Peyer's patch (tissue), 4 donors: ENCODE results near the gene TFCP2L1. TPM values are rescaled to one million over a fixed set of nuclear protein-coding genes. Genes with fewer than 3 reads are reported as not detected.

Experiments
- DNase-seq, 3 donors: peaks; one replicate each; pipeline ENCODE4 v3.0.0-alpha.2; 2017 to 2019
- H3K27ac ChIP-seq, 4 donors: fragments of 200-600 bp; sonication (generic); one replicate each; pipeline ENCODE4 v1.5.1; 2016 to 2019
- H3K27me3 ChIP-seq, 2 donors: fragments of 200-600 bp; sonication (generic); one replicate each; pipeline ENCODE4 v1.5.1; 2019
- H3K36me3 ChIP-seq, 3 donors: fragments of 200-600 bp; sonication (generic); one replicate each; pipeline ENCODE4 v1.5.1; 2016 to 2019
- H3K4me1 ChIP-seq, 4 donors: fragments of 200-600 bp; sonication (generic); one replicate each; pipeline ENCODE4 v1.5.1; 2016 to 2019
- H3K4me3 ChIP-seq, 4 donors: fragments of 200-600 bp; sonication (generic); 1 replicate in 3 of 4; 2 replicates in 1 of 4; pipeline ENCODE4 v1.5.1; 2016 to 2019; ENCODE audit warnings: mild to moderate bottlenecking in 1 of 4
- H3K9me3 ChIP-seq, 4 donors: fragments of 200-600 bp; sonication (generic); one replicate each; pipeline ENCODE4 v1.5.1; 2016 to 2019; ENCODE audit warnings: mild to moderate bottlenecking in 1 of 4
- CTCF ChIP-seq, 6 experiments: fragments of 450-650 bp in 4 of 6; fragments of 200-600 bp in 2 of 6; sonication (generic) in 1 of 6; IDR thresholded peaks; one replicate each; pipeline ENCODE4 v1.5.1; 2017 to 2019; ENCODE audit warnings: antibody characterized with exemption in 6 of 6, mild to moderate bottlenecking in 3 of 6, moderate library complexity in 1 of 6
- POLR2A ChIP-seq, 2 donors: fragments of 450-650 bp; IDR thresholded peaks; one replicate each; pipeline ENCODE4 v1.5.1; 2017; ENCODE audit warnings: antibody characterized with exemption in 2 of 2, mild to moderate bottlenecking in 2 of 2, moderate library complexity in 2 of 2
- total RNA-seq, 4 donors: library from RNA; depleted of rRNA; stranded (reverse); fragments of >200 nt; gene quantifications; one replicate each; pipeline ENCODE4 v1.1.0, GENCODE V29; 2016

The TFCP2L1 gene
- total RNA-seq, 4 donors from 2014 or later: 5.0 to 41.0 (median 10.0) TPM

- Histone ChIP-seq H3K27ac (no peak overlapping the region), H3K4me1 (no peaks in the 10 kb centered on the region), H3K36me3 (no peaks in the 10 kb centered on the region), H3K4me3 (no peak overlapping the region), H3K9me3 (no peaks in the 10 kb centered on the region), H3K27me3 (no peaks in the 10 kb centered on the region)
- no peak for DNase-seq
- no peak for TF ChIP-seq POLR2A (IDR thresholded peaks at IDR 0.05)
- TF ChIP-seq CTCF (IDR thresholded peaks at IDR 0.05): no peak
These were observed 39.1 kb downstream of the TFCP2L1 start for GRCh38 chr2:121245913-121246312.

- Histone ChIP-seq H3K27ac (no peak overlapping the region), H3K9me3 (no peaks in the 10 kb centered on the region), H3K27me3 (no peaks in the 10 kb centered on the region), H3K4me1 (no peaks in the 10 kb centered on the region), H3K36me3 (no peaks in the 10 kb centered on the region), H3K4me3 (no peak overlapping the region)
- no peak for DNase-seq
- TF ChIP-seq CTCF (IDR thresholded peaks at IDR 0.05) (no peak), POLR2A (IDR thresholded peaks at IDR 0.05) (no peak)
These were observed 39.7 kb downstream of the TFCP2L1 start for GRCh38 chr2:121245120-121245820.

- H3K4me1 ChIP-seq: no peaks in the 10 kb centered on the region
- no peak overlapping the region for H3K27ac ChIP-seq
- no peaks in the 10 kb centered on the region for H3K27me3 ChIP-seq
- no peak for DNase-seq
- H3K4me3 ChIP-seq: no peak overlapping the region
- H3K36me3 ChIP-seq: no peaks in the 10 kb centered on the region
- H3K9me3 ChIP-seq: no peaks in the 10 kb centered on the region
- TF ChIP-seq POLR2A (IDR thresholded peaks at IDR 0.05): no peak
- TF ChIP-seq CTCF (IDR thresholded peaks at IDR 0.05): no peak
These were observed 40.4 kb downstream of the TFCP2L1 start for GRCh38 chr2:121244616-121245015.

- Histone ChIP-seq H3K9me3 (no peaks in the 10 kb centered on the region), H3K4me3 (no peak overlapping the region), H3K27ac (no peak overlapping the region), H3K4me1 (no peaks in the 10 kb centered on the region), H3K27me3 (no peaks in the 10 kb centered on the region), H3K36me3 (no peaks in the 10 kb centered on the region)
- no peak for DNase-seq
- no peak for TF ChIP-seq CTCF (IDR thresholded peaks at IDR 0.05)
- no peak for TF ChIP-seq POLR2A (IDR thresholded peaks at IDR 0.05)
These were observed 41.1 kb downstream of the TFCP2L1 start for GRCh38 chr2:121243821-121244460.

GRCh38 chr2:121242976-121243375 lies 42.0 kb downstream of the TFCP2L1 start:
- H3K36me3 ChIP-seq: no peaks in the 10 kb centered on the region
- no peak overlapping the region for H3K4me3 ChIP-seq
- no peaks in the 10 kb centered on the region for H3K9me3 ChIP-seq
- no peak overlapping the region for H3K27ac ChIP-seq
- no peaks in the 10 kb centered on the region for H3K27me3 ChIP-seq
- no peaks in the 10 kb centered on the region for H3K4me1 ChIP-seq
- no peak for DNase-seq
- TF ChIP-seq CTCF (IDR thresholded peaks at IDR 0.05) (no peak), POLR2A (IDR thresholded peaks at IDR 0.05) (no peak)
